ENCODE data around the gene NSRP1.

GRCh38 chr17:30224419-30224960, 107.9 kb downstream of the NSRP1 start:
- no peak for TF ChIP-seq CTCF (IDR thresholded peaks at IDR 0.05; ENCODE audit: low read length)
- no peak for TF ChIP-seq EZH2 (optimal IDR thresholded peaks at IDR 0.05; ENCODE audit: low read depth, low read length)
- no peak for TF ChIP-seq EZH2phosphoT487 (IDR thresholded peaks at IDR 0.05; ENCODE audit: low read length)
